Measurements from ENCODE around the gene AHNAK. TPM values are rescaled to one million over a fixed set of nuclear protein-coding genes. Genes with fewer than 3 reads are reported as not detected.
A peak's percentile ranks its signal among the peaks of the same experiment; 100 is the strongest.
"Not testable (repeated sequence)": the region's sequence is repeated elsewhere in the genome, so short reads cannot be mapped to it uniquely, and the experiment has no call there.

The AHNAK gene, protein sequence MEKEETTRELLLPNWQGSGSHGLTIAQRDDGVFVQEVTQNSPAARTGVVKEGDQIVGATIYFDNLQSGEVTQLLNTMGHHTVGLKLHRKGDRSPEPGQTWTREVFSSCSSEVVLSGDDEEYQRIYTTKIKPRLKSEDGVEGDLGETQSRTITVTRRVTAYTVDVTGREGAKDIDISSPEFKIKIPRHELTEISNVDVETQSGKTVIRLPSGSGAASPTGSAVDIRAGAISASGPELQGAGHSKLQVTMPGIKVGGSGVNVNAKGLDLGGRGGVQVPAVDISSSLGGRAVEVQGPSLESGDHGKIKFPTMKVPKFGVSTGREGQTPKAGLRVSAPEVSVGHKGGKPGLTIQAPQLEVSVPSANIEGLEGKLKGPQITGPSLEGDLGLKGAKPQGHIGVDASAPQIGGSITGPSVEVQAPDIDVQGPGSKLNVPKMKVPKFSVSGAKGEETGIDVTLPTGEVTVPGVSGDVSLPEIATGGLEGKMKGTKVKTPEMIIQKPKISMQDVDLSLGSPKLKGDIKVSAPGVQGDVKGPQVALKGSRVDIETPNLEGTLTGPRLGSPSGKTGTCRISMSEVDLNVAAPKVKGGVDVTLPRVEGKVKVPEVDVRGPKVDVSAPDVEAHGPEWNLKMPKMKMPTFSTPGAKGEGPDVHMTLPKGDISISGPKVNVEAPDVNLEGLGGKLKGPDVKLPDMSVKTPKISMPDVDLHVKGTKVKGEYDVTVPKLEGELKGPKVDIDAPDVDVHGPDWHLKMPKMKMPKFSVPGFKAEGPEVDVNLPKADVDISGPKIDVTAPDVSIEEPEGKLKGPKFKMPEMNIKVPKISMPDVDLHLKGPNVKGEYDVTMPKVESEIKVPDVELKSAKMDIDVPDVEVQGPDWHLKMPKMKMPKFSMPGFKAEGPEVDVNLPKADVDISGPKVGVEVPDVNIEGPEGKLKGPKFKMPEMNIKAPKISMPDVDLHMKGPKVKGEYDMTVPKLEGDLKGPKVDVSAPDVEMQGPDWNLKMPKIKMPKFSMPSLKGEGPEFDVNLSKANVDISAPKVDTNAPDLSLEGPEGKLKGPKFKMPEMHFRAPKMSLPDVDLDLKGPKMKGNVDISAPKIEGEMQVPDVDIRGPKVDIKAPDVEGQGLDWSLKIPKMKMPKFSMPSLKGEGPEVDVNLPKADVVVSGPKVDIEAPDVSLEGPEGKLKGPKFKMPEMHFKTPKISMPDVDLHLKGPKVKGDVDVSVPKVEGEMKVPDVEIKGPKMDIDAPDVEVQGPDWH (N-terminal part only)
- 359 TPM for polyA plus RNA-seq (ENCODE audit: insufficient read length)

GRCh38 chr11:62546244-62546928, at the start of gene AHNAK:
TSS of gene AHNAK (minus strand) at chr11:62546806. CDS start at chr11:62536098, 10,708 bp downstream.
- peak; percentile 75 for DNase-seq

DNA sequence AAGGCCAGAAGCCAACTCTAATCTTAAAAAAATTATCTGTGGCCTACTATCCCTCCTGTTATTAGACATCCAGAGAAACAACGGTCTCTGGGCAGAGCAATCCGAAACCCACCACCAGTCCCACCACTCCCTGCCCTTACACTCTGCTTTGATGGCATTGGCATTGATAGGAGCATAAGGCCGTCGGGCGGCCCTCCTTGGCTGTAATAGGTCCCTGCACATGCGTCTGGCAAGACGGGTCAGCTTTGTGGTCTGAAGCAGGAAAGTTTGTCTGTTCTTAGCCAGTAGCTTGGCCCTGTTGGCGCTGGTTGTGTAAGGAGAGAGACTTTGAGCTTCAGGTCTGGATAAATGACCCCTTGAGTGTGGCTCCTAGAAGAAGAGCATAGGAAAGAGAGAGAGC, 48.5 kb upstream of the AHNAK start:
- DNase-seq, result no peak

DNA sequence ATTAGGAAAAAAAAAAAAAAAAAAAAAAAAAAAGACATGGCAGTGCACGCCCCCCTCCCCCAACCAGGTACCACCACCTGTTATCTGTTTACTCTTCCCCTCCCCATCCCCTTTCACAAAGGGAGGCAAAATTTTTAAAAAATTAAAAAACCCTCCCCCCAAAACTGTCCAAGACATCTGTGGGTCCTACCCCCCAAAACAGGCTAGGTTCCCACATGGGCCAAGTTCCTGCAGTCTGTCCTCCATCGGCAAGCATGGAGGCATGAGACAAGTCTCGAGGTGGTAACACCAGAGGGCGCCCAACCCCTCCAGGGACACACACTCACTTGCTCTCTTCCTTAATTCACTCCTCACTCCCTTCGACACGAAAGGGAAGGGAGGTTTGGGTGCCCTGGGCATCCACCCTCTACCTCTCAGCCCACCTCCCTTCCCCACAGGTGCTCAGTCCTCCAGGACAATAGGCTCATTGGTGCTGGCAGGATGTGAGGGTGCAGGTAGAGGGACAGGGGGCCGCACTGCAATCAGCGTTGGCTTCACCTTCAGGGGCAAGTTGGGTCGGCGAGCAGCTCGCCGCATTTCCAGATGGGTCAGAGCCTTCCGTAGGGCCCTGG, 46.9 kb upstream of the AHNAK start:
- no peak for DNase-seq

- no peak for DNase-seq
Observed at GRCh38 chr11:62592989-62593421, 46.4 kb upstream of the AHNAK start.

DNA sequence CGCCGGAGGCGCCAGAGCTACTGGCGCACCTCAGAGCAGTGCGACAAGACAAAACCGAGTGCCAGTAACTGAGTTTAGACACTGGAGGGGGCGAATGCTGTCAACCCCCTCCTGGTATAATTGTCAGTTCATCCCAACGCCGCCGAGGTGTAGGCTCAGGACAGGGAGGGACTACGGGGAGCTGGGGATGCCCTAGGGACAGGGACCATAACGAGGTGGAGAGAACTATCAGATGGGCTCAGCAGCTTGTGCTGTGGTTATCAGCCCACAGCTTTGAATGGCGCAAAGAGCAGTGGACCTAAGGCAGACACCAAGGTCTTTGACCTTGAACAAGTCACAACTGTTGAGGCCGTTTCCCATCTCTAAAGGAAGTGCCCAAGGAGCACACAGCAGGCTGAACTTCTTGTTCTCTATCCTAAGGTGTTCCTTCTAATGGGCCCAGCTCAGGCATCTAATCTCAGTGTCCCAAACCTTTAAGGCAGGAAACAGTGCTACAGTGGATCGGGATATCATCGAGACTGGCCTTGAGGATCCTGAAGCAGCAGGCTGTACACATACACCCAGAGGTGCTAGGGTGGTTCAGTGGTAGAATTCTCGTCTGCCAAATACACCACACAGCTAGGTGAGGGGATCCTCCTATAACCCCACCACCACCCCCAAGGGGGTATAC, 45.7 kb upstream of the AHNAK start:
- no peak for DNase-seq

DNA sequence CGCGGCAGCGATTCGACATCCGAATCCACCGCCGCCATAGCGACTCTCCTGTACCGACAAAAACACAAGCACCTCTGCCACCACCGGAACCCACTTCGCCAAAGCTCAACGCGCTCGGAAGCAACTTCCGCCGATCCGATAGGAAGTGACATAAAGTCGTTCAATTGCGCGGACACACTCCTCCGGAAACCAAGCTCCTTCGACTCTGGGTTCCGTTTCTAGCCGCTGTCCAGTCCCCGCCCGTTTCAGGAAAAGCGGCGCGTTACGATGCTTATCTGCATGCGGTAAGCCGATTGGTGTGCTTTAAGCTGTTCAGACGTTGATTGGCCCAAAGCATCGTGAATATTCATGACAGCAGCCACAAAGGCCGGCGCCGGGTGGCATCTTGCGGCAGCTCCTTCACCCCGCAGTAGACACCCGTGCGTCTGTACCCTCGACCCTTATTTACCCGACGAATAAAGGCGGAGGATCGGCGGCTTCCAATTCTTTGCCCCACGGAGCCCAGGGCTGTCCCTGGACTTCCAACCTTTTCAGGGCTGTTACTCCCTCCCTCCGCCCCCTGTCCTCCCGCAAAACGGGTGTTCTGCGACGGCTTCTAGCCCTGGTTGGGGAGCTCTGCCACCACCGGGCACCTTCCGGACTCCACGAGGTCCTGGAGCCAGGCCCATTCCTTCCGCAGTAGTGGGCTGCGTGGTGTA, 45.0 kb upstream of the AHNAK start, which contains the start of gene TUT1:
TUT1 (minus strand) TSS at position 76 of the 698 bp plus-strand sequence; CDS start at position 38, 38 bp downstream.
- DNase-seq, result peak; percentile 96

DNA sequence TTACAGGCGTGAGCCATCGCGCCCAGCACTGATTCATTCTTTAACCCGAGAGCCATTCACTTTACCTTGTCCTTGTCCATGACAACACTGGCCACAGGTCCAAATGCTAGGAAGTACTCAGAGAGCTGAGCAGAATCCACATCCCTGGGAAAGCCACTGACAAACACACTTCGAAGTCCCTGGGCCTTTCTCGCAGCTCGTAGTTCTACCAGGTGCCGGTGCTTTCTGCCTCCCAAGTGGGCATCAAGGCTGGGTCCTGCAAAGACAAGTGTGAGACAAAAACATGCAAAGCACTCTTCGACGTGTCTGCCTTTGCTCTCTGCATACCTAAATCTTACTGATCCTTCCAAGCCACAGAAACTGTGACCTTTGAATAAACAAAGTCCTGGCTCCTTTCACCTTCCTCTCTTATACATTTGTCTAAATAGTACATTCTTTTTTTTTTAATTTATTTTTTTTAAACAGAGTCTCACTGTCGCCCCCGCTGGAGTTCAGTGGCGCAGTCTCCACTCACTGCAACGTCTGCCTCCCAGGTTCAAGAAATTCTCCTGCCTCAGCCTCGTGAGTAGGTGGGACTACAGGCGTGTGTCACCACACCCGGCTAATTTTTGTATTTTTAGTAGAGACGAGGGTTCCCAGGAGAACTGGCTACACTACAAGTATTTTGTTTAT, 42.5 kb upstream of the AHNAK start:
- no peak for DNase-seq

DNA sequence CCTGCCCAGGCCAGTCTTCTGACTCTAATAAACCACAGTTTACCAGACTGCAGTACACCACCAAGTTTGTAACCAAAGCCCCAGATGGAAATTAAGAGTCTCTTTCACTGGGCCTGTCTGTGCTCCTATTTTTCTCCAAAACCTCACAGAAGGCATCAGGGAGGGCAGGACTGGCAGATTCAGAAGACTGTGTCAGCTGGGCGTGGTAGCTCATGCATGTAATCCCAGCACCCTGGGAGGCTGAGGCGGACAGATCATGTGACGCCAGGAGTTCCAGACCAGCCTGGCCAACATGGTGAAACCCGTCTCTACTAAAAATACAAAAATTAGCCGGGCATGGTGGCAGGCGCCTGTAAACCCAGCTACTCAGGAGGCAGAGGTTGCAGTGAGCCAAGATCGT, 38.8 kb upstream of the AHNAK start:
- DNase-seq, result not testable (repeated sequence)

GRCh38 chr11:62581735-62582134, 35.1 kb upstream of the AHNAK start:
- DNase-seq, result not testable (repeated sequence)

DNA sequence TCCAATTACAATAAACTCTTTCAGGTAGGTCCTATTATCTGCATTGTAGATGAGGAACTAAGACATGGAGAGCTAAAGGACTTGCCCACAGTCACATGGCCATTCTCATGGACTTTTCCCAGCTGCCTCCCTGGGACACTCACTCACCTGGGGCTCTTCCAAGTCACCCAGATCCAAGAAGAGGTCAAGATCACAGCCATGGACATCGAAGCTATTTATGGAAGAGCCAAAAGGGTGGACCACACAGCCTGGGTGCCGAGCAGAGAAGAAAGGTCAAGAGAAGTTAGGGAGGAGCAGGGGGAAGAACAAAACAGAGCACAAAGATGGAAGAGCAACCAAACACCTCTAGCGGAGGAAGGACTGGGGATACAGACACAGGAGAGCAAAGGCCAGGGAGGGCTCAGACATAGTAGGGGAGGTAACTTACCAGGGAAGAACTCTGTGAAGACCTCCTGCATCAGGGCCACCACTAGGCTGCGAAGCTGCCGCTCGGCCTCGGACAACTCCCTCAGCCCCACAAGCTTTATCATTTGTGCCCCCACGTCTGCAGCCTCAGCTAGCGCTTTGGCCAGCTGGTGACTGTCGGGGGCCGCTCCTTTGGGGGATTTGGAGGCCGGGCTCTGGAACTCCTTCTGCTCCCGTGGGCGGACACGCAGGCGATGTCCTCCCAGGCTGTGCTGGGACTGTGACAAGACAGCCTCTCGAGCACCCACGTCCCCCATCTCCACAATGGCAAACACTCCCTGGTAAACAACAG, 34.5 kb upstream of the AHNAK start:
- no peak for DNase-seq

GRCh38 chr11:62579252-62579651, 32.6 kb upstream of the AHNAK start:
- DNase-seq, result no peak

GRCh38 chr11:62578541-62578940, 31.9 kb upstream of the AHNAK start:
- no peak for DNase-seq

DNA sequence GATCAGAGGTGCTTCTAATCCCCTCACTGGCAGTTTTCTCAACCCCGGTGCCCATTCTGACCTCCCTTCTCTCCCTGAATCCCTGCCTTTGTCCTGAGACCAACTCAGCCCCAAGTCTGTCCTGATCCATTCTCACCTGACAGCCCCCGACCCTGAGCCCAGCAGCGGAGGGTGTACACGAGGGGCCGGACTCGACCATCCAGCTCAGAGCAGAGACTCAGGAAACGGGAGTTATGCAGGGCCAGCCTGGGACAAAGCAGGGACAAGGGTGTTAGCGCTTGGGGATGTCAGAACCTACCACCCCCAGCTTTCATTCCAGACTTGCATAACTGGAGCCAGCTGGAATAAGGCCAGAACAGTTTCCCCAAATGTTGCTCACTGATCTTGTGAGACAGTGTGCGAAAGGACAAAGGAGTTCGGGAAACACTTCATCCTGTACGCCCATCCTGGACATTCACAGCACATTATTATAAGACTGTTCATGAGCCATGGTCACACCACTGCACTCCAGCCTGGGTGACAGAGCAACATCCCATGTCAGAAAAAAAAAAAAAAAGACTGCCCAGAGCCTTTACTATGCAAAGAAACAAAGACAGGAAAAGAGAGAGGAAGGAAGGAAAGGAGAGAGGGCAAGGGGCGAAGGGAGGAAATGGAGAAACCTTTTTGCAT, 30.6 kb upstream of the AHNAK start:
- no peak for DNase-seq

GRCh38 chr11:62575837-62576236, 29.2 kb upstream of the AHNAK start:
- no peak for DNase-seq

- no peak for DNase-seq
Observed at GRCh38 chr11:62575156-62575555, 28.6 kb upstream of the AHNAK start.

- DNase-seq, result peak; percentile 65
Observed at GRCh38 chr11:62574363-62575071, 27.9 kb upstream of the AHNAK start.

DNA sequence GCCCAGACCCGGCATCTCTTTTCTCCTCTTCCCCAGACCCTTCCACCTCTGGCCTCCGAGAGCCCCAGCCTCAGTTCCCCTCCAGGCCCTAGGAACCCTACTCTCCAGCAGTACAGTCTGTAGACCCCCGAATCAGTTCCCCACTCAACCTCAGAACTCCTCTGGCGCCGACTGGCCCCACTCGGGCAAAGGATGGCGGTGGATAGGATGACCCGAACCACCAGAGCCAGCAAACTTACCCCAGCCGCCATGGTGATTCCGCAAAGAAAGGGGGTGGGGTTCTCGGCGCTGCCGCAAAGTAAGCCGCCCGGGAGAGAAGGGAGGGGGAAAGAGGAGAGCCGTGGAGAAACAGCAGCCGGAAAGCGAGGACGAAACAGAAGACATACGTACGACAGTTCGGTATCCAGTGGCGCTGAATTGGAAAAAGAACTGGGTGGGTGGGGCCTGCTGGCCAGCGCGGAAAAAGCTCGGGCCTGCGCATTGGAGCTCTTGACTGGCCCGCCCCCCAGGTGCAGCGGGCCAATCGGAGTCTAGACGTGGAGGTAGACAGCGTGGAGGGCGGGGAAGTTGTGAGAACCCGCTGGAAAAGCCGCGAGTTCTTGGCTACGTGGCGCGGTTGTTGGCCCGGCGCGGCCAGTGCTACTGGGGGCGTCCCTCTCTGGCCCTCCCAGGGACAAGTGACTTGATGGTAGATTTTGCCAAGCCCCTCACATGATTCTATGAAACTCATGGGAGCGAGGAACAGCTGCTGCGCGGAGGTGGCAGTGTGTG, 27.2 kb upstream of the AHNAK start, which contains the start of gene EEF1G:
EEF1G (minus strand) TSS at position 300 of the 771 bp plus-strand sequence; CDS start at position 251, 49 bp downstream.
- peak; percentile 99 for DNase-seq

Data from hindlimb muscle (tissue), 1 donor.